Spleen (tissue), 7 donors: ENCODE data around the gene ZMAT3.

Source experiments
- CTCF ChIP-seq, 11 experiments: fragments of 200-600 bp in 7 of 11; fragments of 450-650 bp in 4 of 11; sonication (generic) in 4 of 11; IDR thresholded peaks in 8 of 11; conservative IDR thresholded peaks in 3 of 11; 1 replicate in 7 of 11; 2 replicates in 4 of 11; pipeline versions ENCODE4 v1.4.0 to v1.8.0; 2016 to 2021; ENCODE audit warnings: antibody characterized with exemption in 11 of 11, inconsistent platforms in 4 of 11, mild to moderate bottlenecking in 1 of 11
- POLR2AphosphoS5 ChIP-seq, 3 donors: sonication (generic); formaldehyde crosslinking; IDR thresholded peaks; one replicate each; pipeline ENCODE4 v1.5.1; 2017; ENCODE audit warnings: antibody characterized with exemption in 3 of 3
- donor health status: DM: no; HTN: no; CAD: no; lungs with moderate emphysema.
- donor health status: DM: no; HTN: no; CAD: no.
- donor health status: DM: no; HTN: no; CAD: no.

- TF ChIP-seq CTCF (IDR thresholded peaks at IDR 0.05 in 8 of 11, conservative IDR thresholded peaks at IDR 0.05 in 3 of 11) (no peak), POLR2AphosphoS5 (IDR thresholded peaks at IDR 0.05) (no peak)
Observed at GRCh38 chr3:179029096-179029495, 42.5 kb downstream of the ZMAT3 start.
